Measurements from ENCODE around the gene LRIT2. TPM values are rescaled to one million over a fixed set of nuclear protein-coding genes. Genes with fewer than 3 reads are reported as not detected.

LRIT2 gene
- total RNA-seq, 4 donors from 2014 or later: not detected

DNA sequence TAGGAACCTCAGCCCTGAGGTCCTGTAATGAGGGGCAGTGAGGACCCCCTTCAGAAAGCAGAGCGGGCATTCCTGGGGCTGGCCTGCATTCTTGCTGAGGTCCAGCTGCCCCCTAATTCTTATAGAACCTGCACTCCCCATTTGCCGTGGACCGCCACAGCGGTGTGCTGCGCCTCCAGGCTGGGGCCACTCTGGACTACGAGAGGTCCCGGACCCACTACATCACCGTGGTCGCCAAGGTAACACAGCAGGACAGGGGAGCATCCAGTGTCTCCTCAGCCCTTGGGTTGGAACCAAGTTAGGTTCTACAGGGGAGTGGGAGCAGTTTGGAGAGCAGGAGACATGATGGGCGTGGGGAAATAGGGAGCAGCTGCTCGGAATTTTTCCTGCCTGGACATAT is 23.7 kb downstream of the LRIT2 start:
- Histone ChIP-seq H3K9me3 (no peaks in the 10 kb centered on the region), H3K27ac (no peak overlapping the region), H3K4me1 (no peaks in the 10 kb centered on the region), H3K4me3 (no peak overlapping the region), H3K27me3 (no peaks in the 10 kb centered on the region), H3K36me3 (no peaks in the 10 kb centered on the region)
- intact Hi-C loops (cut with DNase I; ENCODE audit: low total_unique reads): no loop called here
- no peak for TF ChIP-seq POLR2A (IDR thresholded peaks at IDR 0.05)
- TF ChIP-seq, protein P1, sequence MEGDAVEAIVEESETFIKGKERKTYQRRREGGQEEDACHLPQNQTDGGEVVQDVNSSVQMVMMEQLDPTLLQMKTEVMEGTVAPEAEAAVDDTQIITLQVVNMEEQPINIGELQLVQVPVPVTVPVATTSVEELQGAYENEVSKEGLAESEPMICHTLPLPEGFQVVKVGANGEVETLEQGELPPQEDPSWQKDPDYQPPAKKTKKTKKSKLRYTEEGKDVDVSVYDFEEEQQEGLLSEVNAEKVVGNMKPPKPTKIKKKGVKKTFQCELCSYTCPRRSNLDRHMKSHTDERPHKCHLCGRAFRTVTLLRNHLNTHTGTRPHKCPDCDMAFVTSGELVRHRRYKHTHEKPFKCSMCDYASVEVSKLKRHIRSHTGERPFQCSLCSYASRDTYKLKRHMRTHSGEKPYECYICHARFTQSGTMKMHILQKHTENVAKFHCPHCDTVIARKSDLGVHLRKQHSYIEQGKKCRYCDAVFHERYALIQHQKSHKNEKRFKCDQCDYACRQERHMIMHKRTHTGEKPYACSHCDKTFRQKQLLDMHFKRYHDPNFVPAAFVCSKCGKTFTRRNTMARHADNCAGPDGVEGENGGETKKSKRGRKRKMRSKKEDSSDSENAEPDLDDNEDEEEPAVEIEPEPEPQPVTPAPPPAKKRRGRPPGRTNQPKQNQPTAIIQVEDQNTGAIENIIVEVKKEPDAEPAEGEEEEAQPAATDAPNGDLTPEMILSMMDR (IDR thresholded peaks at IDR 0.05): no peak
- DNase-seq: no peak

DNA sequence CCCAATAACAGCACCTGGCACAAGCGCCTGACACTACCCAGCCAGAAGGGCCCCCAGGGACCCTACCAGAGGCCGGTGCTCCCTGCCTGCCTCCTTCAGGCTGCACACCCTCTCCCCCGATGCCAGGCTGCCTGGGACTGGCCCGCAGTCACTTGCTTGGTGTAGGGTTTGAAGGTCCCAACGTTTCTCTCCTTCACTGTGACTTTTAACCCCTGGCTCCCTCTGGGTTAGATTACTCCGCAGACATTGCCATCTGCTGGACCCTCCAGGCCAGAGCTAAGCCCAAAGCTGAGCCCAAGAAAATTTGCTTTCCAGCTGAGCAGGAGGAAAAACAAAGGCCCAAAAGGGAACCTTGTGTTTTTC is 24.1 kb downstream of the LRIT2 start:
- Histone ChIP-seq H3K36me3 (no peaks in the 10 kb centered on the region), H3K27ac (no peak overlapping the region), H3K27me3 (no peaks in the 10 kb centered on the region), H3K9me3 (no peaks in the 10 kb centered on the region), H3K4me3 (no peak overlapping the region), H3K4me1 (no peaks in the 10 kb centered on the region)
- TF ChIP-seq, protein P1 (IDR thresholded peaks at IDR 0.05): no peak
- no peak for TF ChIP-seq POLR2A (IDR thresholded peaks at IDR 0.05)
- DNase-seq: no peak
- intact Hi-C loops (cut with DNase I; ENCODE audit: low total_unique reads): no loop called here

DNA sequence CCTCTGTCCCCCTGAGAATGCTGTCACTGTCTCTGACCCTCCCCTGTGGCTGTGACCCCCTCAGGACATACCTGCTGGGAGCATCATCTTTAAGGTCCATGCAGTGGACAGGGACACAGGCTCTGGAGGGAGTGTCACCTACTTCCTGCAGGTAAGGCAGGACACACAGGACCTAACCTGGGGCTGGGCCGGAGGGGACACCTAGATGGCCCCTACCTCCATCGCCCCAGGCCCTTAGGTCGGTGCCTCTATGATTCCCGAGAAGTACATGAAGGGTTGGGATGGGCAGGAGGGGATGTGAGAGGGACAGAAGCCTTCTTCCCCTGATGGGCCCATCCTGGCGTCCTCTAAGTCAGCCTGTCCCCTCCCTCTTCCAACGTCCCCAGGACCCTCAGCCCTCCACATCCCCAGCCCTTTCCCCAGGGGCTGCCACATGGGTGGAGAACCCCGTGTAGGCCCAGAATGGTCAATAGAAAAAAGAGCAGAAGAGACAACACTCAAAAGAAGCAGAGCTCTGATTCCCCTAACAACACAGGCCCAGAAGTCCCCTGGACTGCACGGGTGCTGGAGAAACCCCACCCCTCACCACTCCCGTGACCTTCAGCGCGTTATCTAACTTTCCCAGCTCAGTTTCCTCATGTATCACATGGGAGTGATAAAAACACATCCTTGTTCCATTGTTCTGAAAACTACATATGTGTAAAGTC is 24.7 kb downstream of the LRIT2 start:
- DNase-seq: no peak
- no peaks in the 10 kb centered on the region for H3K4me1 ChIP-seq
- H3K27ac ChIP-seq: no peak overlapping the region
- H3K4me3 ChIP-seq: no peak overlapping the region
- no peaks in the 10 kb centered on the region for H3K36me3 ChIP-seq
- TF ChIP-seq, protein P1 (IDR thresholded peaks at IDR 0.05): no peak
- TF ChIP-seq POLR2A (IDR thresholded peaks at IDR 0.05): no peak
- intact Hi-C loops (cut with DNase I; ENCODE audit: low total_unique reads): no loop called here
- no peaks in the 10 kb centered on the region for H3K9me3 ChIP-seq
- no peaks in the 10 kb centered on the region for H3K27me3 ChIP-seq

DNA sequence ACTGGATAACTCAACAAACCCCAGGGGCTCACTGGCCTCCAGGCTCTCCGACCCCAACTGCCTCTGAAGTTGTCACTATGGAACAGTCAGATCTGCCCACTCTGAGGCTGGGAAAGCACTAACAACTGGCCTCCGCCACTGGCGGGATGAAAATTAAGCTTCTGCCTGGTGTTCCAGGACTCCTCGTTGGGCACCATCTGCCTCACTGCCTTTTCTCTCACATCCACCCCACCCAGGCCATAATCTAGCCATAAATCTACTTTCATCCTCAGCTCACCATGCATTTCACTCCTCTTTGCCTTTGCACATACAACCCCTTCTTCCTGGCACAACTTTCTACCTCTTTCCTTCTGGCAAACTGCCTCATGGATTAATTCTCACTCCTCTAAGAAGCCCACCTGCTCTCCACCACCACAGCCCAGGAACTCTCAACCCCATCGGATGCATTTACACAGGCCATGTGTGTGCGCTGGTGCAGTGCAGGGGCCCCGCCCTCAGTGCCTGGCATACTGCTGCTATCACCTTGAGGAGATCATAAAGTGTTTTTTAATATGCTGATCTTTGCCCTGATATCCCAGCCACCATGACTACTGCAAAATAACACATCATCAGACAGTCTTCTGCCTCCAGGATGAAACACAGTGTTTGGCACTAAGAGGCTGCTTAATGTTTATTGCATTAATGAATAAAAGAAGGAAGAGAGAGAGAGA is 27.0 kb downstream of the LRIT2 start:
- no peaks in the 10 kb centered on the region for H3K9me3 ChIP-seq
- no peaks in the 10 kb centered on the region for H3K4me1 ChIP-seq
- H3K27me3 ChIP-seq: peaks cover 0 to 6% of the 10 kb centered on the region in 2 donors
- H3K4me3 ChIP-seq: no peak overlapping the region
- TF ChIP-seq POLR2A (IDR thresholded peaks at IDR 0.05): no peak
- TF ChIP-seq, protein P1 (IDR thresholded peaks at IDR 0.05): no peak
- intact Hi-C loops (cut with DNase I; ENCODE audit: low total_unique reads): no loop called here
- no peak for DNase-seq
- no peak overlapping the region for H3K27ac ChIP-seq
- H3K36me3 ChIP-seq: no peaks in the 10 kb centered on the region

DNA sequence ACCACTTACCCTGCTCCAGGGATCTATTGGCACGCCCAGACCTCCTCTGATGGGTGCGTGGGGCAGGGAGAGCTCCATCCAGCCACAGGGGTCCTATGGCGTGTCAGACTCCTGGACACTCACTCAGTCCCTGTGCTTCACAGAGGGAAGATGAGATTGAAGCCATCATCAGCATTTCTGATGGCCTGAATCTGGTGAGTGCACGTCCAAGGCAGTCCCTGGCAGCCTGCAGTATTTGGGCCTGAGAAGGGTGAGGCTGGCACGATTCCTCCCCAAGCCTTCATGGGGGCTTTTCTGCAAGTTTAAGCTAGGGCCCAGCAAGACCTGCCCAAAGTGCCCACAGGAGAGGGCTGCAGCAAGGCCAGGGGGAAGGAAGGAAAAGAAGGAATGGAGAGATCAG is 27.7 kb downstream of the LRIT2 start:
- no peaks in the 10 kb centered on the region for H3K4me1 ChIP-seq
- H3K27ac ChIP-seq: no peak overlapping the region
- H3K36me3 ChIP-seq: no peaks in the 10 kb centered on the region
- H3K4me3 ChIP-seq: no peak overlapping the region
- H3K27me3 ChIP-seq: peaks cover 0 to 6% of the 10 kb centered on the region in 2 donors
- TF ChIP-seq POLR2A (IDR thresholded peaks at IDR 0.05): no peak
- TF ChIP-seq, protein P1 (IDR thresholded peaks at IDR 0.05): no peak
- intact Hi-C loops (cut with DNase I; ENCODE audit: low total_unique reads): no loop called here
- DNase-seq: no peak
- no peaks in the 10 kb centered on the region for H3K9me3 ChIP-seq

Measured in uterus (tissue), 4 donors.